ENCODE results near the gene TFCP2.

The TFCP2 gene

GRCh38 chr12:51208016-51208660 lies 35.2 kb upstream of the TFCP2 start:
- Histone ChIP-seq H3K27ac (ENCODE audit: low read depth, low read length) (no peak overlapping the region), H3K36me3 (ENCODE audit: control insufficient read depth, insufficient read depth, low read length) (peaks cover 2% of the 10 kb centered on the region), H3K4me3 (ENCODE audit: low read length) (no peak overlapping the region), H3K9ac (ENCODE audit: low read length) (no peak overlapping the region), H3K4me1 (ENCODE audit: control insufficient read depth, insufficient read depth, low read length) (no peaks in the 10 kb centered on the region), H3K27me3 (ENCODE audit: control insufficient read depth, insufficient read depth, low read length) (no peaks in the 10 kb centered on the region)

- Histone ChIP-seq H3K36me3 (ENCODE audit: control insufficient read depth, insufficient read depth, low read length) (peaks cover 2% of the 10 kb centered on the region), H3K27ac (ENCODE audit: low read depth, low read length) (no peak overlapping the region), H3K4me1 (ENCODE audit: control insufficient read depth, insufficient read depth, low read length) (no peaks in the 10 kb centered on the region), H3K9ac (ENCODE audit: low read length) (no peak overlapping the region), H3K27me3 (ENCODE audit: control insufficient read depth, insufficient read depth, low read length) (no peaks in the 10 kb centered on the region), H3K4me3 (ENCODE audit: low read length) (no peak overlapping the region)
Observed at GRCh38 chr12:51205350-51205749, 32.4 kb upstream of the TFCP2 start.

- no peak overlapping the region for H3K27ac ChIP-seq (ENCODE audit: low read depth, low read length)
- no peaks in the 10 kb centered on the region for H3K4me1 ChIP-seq (ENCODE audit: control insufficient read depth, insufficient read depth, low read length)
- H3K4me3 ChIP-seq (ENCODE audit: low read length), result no peak overlapping the region
- H3K27me3 ChIP-seq (ENCODE audit: control insufficient read depth, insufficient read depth, low read length), result no peaks in the 10 kb centered on the region
- peaks cover 2% of the 10 kb centered on the region for H3K36me3 ChIP-seq (ENCODE audit: control insufficient read depth, insufficient read depth, low read length)
- H3K9ac ChIP-seq (ENCODE audit: low read length), result no peak overlapping the region
Observed at GRCh38 chr12:51202718-51203117, 29.8 kb upstream of the TFCP2 start.

GRCh38 chr12:51200806-51201205 lies 27.9 kb upstream of the TFCP2 start:
- Histone ChIP-seq H3K4me1 (ENCODE audit: control insufficient read depth, insufficient read depth, low read length) (no peaks in the 10 kb centered on the region), H3K36me3 (ENCODE audit: control insufficient read depth, insufficient read depth, low read length) (peaks cover 3% of the 10 kb centered on the region), H3K27ac (ENCODE audit: low read depth, low read length) (no peak overlapping the region), H3K9ac (ENCODE audit: low read length) (no peak overlapping the region), H3K4me3 (ENCODE audit: low read length) (no peak overlapping the region), H3K27me3 (ENCODE audit: control insufficient read depth, insufficient read depth, low read length) (no peaks in the 10 kb centered on the region)

- H3K4me1 ChIP-seq (ENCODE audit: control insufficient read depth, insufficient read depth, low read length), result no peaks in the 10 kb centered on the region
Observed at GRCh38 chr12:51200156-51200555, 27.2 kb upstream of the TFCP2 start.

GRCh38 chr12:51199366-51199945 lies 26.5 kb upstream of the TFCP2 start:
- H3K9ac ChIP-seq (ENCODE audit: low read length), result no peak overlapping the region
- H3K4me3 ChIP-seq (ENCODE audit: low read length), result no peak overlapping the region
- no peaks in the 10 kb centered on the region for H3K27me3 ChIP-seq (ENCODE audit: control insufficient read depth, insufficient read depth, low read length)
- H3K27ac ChIP-seq (ENCODE audit: low read depth, low read length), result no peak overlapping the region
- H3K4me1 ChIP-seq (ENCODE audit: control insufficient read depth, insufficient read depth, low read length), result no peaks in the 10 kb centered on the region
- peaks cover 3% of the 10 kb centered on the region for H3K36me3 ChIP-seq (ENCODE audit: control insufficient read depth, insufficient read depth, low read length)

More at GRCh38 chr12:51200156-51200555, 27.2 kb upstream of the TFCP2 start:
- H3K4me3 ChIP-seq (ENCODE audit: low read length), result no peak overlapping the region
- no peaks in the 10 kb centered on the region for H3K27me3 ChIP-seq (ENCODE audit: control insufficient read depth, insufficient read depth, low read length)
- no peak overlapping the region for H3K9ac ChIP-seq (ENCODE audit: low read length)
- H3K36me3 ChIP-seq (ENCODE audit: control insufficient read depth, insufficient read depth, low read length), result peaks cover 3% of the 10 kb centered on the region
- H3K27ac ChIP-seq (ENCODE audit: low read depth, low read length), result no peak overlapping the region

GRCh38 chr12:51198568-51199365 lies 25.8 kb upstream of the TFCP2 start:
- Histone ChIP-seq H3K4me1 (ENCODE audit: control insufficient read depth, insufficient read depth, low read length) (no peaks in the 10 kb centered on the region), H3K36me3 (ENCODE audit: control insufficient read depth, insufficient read depth, low read length) (peaks cover 3% of the 10 kb centered on the region), H3K27ac (ENCODE audit: low read depth, low read length) (no peak overlapping the region), H3K27me3 (ENCODE audit: control insufficient read depth, insufficient read depth, low read length) (no peaks in the 10 kb centered on the region), H3K4me3 (ENCODE audit: low read length) (no peak overlapping the region), H3K9ac (ENCODE audit: low read length) (no peak overlapping the region)

- no peak overlapping the region for H3K4me3 ChIP-seq (ENCODE audit: low read length)
- no peaks in the 10 kb centered on the region for H3K4me1 ChIP-seq (ENCODE audit: control insufficient read depth, insufficient read depth, low read length)
- H3K36me3 ChIP-seq (ENCODE audit: control insufficient read depth, insufficient read depth, low read length), result peaks cover 3% of the 10 kb centered on the region
- H3K27ac ChIP-seq (ENCODE audit: low read depth, low read length), result no peak overlapping the region
- no peaks in the 10 kb centered on the region for H3K27me3 ChIP-seq (ENCODE audit: control insufficient read depth, insufficient read depth, low read length)
- no peak overlapping the region for H3K9ac ChIP-seq (ENCODE audit: low read length)
Observed at GRCh38 chr12:51197736-51198567, 25.0 kb upstream of the TFCP2 start.

GRCh38 chr12:51196547-51196946 lies 23.6 kb upstream of the TFCP2 start:
- Histone ChIP-seq H3K4me1 (ENCODE audit: control insufficient read depth, insufficient read depth, low read length) (no peaks in the 10 kb centered on the region), H3K27ac (ENCODE audit: low read depth, low read length) (no peak overlapping the region), H3K27me3 (ENCODE audit: control insufficient read depth, insufficient read depth, low read length) (no peaks in the 10 kb centered on the region), H3K4me3 (ENCODE audit: low read length) (no peak overlapping the region), H3K9ac (ENCODE audit: low read length) (no peak overlapping the region), H3K36me3 (ENCODE audit: control insufficient read depth, insufficient read depth, low read length) (peaks cover 6% of the 10 kb centered on the region)

- Histone ChIP-seq H3K27ac (ENCODE audit: low read depth, low read length) (no peak overlapping the region), H3K4me3 (ENCODE audit: low read length) (no peak overlapping the region), H3K4me1 (ENCODE audit: control insufficient read depth, insufficient read depth, low read length) (no peaks in the 10 kb centered on the region), H3K36me3 (ENCODE audit: control insufficient read depth, insufficient read depth, low read length) (peaks cover 10% of the 10 kb centered on the region), H3K27me3 (ENCODE audit: control insufficient read depth, insufficient read depth, low read length) (no peaks in the 10 kb centered on the region), H3K9ac (ENCODE audit: low read length) (no peak overlapping the region)
Observed at GRCh38 chr12:51195841-51196240, 22.9 kb upstream of the TFCP2 start.

GRCh38 chr12:51192284-51192671 lies 19.3 kb upstream of the TFCP2 start:
- Histone ChIP-seq H3K36me3 (ENCODE audit: control insufficient read depth, insufficient read depth, low read length) (peaks cover 12% of the 10 kb centered on the region), H3K9ac (ENCODE audit: low read length) (no peak overlapping the region), H3K4me3 (ENCODE audit: low read length) (no peak overlapping the region), H3K4me1 (ENCODE audit: control insufficient read depth, insufficient read depth, low read length) (no peaks in the 10 kb centered on the region), H3K27me3 (ENCODE audit: control insufficient read depth, insufficient read depth, low read length) (no peaks in the 10 kb centered on the region), H3K27ac (ENCODE audit: low read depth, low read length) (no peak overlapping the region)
